ENCODE measurements around the gene C5orf52.

DNA sequence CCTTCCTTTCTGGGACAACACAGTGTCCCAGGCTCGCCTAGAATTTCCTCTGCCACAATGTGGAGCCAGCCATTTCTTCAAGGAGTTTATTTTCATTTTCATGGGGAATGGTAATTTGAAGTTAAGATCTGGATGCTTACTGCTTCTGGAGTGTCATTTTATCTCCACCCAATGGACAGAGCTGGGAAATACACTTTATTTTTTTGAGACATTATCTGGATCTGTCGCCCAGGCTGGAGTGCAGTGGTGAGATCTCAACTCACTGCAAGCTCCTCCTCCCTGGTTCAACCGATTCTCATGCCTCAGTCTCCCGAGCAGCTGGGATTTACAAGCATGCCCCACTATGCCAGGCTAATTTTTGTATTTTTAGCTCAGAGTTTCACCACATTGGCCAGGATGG is 47.2 kb downstream of the C5orf52 start:
- no peak for TF ChIP-seq MYC (IDR thresholded peaks at IDR 0.05; ENCODE audit: low read depth, low read length)
- no peak for TF ChIP-seq POLR2A (IDR thresholded peaks at IDR 0.05; ENCODE audit: extremely low read depth, insufficient read length)
- TF ChIP-seq, protein P1, sequence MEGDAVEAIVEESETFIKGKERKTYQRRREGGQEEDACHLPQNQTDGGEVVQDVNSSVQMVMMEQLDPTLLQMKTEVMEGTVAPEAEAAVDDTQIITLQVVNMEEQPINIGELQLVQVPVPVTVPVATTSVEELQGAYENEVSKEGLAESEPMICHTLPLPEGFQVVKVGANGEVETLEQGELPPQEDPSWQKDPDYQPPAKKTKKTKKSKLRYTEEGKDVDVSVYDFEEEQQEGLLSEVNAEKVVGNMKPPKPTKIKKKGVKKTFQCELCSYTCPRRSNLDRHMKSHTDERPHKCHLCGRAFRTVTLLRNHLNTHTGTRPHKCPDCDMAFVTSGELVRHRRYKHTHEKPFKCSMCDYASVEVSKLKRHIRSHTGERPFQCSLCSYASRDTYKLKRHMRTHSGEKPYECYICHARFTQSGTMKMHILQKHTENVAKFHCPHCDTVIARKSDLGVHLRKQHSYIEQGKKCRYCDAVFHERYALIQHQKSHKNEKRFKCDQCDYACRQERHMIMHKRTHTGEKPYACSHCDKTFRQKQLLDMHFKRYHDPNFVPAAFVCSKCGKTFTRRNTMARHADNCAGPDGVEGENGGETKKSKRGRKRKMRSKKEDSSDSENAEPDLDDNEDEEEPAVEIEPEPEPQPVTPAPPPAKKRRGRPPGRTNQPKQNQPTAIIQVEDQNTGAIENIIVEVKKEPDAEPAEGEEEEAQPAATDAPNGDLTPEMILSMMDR (IDR thresholded peaks at IDR 0.05; ENCODE audit: low read depth, low read length), result no peak

Measured in NB4 (cell line).